SK-N-SH (cell line): Measurements from ENCODE around the gene BCL6.

Experiments
- EP300 ChIP-seq, 2 experiments: IDR thresholded peaks; 2 replicates each; pipeline versions ENCODE4 v1.4.0 to v1.6.1; 2012; ENCODE audit warnings: borderline replicate concordance in 1 of 2, low read depth in 1 of 2, low read length in 1 of 2
- FOXJ3 ChIP-seq: sonication (generic); formaldehyde crosslinking; IDR thresholded peaks from 2 replicates; pipeline ENCODE4 v1.5.1; 2020; ENCODE audit warnings: mild to moderate bottlenecking, missing genetic modification reagents
- GATA2 ChIP-seq: sonication (generic); formaldehyde crosslinking; IDR thresholded peaks from 2 replicates; pipeline ENCODE4 v1.5.0; 2020; ENCODE audit warnings: mild to moderate bottlenecking, missing genetic modification reagents
- POLR2AphosphoS5 ChIP-seq: IDR thresholded peaks from 2 replicates; pipeline ENCODE4 v1.6.1; 2012; ENCODE audit warnings: low read depth, low read length
- RAD21 ChIP-seq: IDR thresholded peaks from 2 replicates; pipeline ENCODE4 v1.6.1; 2012; ENCODE audit warnings: mild to moderate bottlenecking, low read length
- REST ChIP-seq: IDR thresholded peaks from 2 replicates; pipeline ENCODE4 v1.6.1; 2012; ENCODE audit warnings: mild to moderate bottlenecking, low read depth, low read length, moderate library complexity
- USF1 ChIP-seq: IDR thresholded peaks from 2 replicates; pipeline ENCODE4 v1.4.0; 2012; ENCODE audit warnings: low read depth, borderline replicate concordance
- TF ChIP-seq, protein P1 (sequence below): fragments of 200-600 bp; sonication (generic); IDR thresholded peaks from 2 replicates; pipeline ENCODE4 v1.6.1; 2017; ENCODE audit warnings: antibody characterized with exemption, mild to moderate bottlenecking, moderate library complexity

GRCh38 chr3:187753516-187753915 is 8.2 kb upstream of the BCL6 start:
- TF ChIP-seq RAD21, result no peak
- TF ChIP-seq, protein P1, sequence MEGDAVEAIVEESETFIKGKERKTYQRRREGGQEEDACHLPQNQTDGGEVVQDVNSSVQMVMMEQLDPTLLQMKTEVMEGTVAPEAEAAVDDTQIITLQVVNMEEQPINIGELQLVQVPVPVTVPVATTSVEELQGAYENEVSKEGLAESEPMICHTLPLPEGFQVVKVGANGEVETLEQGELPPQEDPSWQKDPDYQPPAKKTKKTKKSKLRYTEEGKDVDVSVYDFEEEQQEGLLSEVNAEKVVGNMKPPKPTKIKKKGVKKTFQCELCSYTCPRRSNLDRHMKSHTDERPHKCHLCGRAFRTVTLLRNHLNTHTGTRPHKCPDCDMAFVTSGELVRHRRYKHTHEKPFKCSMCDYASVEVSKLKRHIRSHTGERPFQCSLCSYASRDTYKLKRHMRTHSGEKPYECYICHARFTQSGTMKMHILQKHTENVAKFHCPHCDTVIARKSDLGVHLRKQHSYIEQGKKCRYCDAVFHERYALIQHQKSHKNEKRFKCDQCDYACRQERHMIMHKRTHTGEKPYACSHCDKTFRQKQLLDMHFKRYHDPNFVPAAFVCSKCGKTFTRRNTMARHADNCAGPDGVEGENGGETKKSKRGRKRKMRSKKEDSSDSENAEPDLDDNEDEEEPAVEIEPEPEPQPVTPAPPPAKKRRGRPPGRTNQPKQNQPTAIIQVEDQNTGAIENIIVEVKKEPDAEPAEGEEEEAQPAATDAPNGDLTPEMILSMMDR, result no peak
- no peak for TF ChIP-seq FOXJ3
- TF ChIP-seq EP300 (IDR thresholded peaks at IDR 0.05; ENCODE audit: borderline replicate concordance in 1 of 2, low read depth in 1 of 2, low read length in 1 of 2), result no peak
- no peak for TF ChIP-seq POLR2AphosphoS5
- TF ChIP-seq USF1, result no peak
- TF ChIP-seq REST, result no peak
- no peak for TF ChIP-seq GATA2 (CRISPR knock-in tag)
